ENCODE results near the gene LY9. TPM values are rescaled to one million over a fixed set of nuclear protein-coding genes. Genes with fewer than 3 reads are reported as not detected.

The LY9 gene
- polyA plus RNA-seq, 3 donors = 1.4 to 2.7 (median 1.7) TPM

GRCh38 chr1:160855181-160855981, 59.4 kb downstream of the LY9 start:
- Histone ChIP-seq H3K36me3 (replicated peaks in 1 of 2; ENCODE audit: control insufficient read depth in 1 of 2, insufficient read depth in 2 of 2, low read length in 2 of 2) (peaks cover 31 to 56% of the 10 kb centered on the region in 2 donors), H2AFZ (ENCODE audit: insufficient read depth, low read depth, low read length, poor library complexity, severe bottlenecking) (no peak overlapping the region), H4K20me1 (ENCODE audit: insufficient read depth, low read length) (peaks cover 60% of the 10 kb centered on the region), H3K9ac (ENCODE audit: insufficient read depth, low read length, poor library complexity, severe bottlenecking) (no peak overlapping the region), H3K27ac (ENCODE audit: low read depth in 1 of 2, low read length in 2 of 2) (no peak overlapping the region), H3K9me3 (replicated peaks in 1 of 2; ENCODE audit: control insufficient read depth in 1 of 2, insufficient read depth in 1 of 2, low read length in 2 of 2) (no peaks in the 10 kb centered on the region), H3K4me2 (replicated peaks; ENCODE audit: extremely low read depth, low read length, poor library complexity, severe bottlenecking) (no peak overlapping the region), H3K79me2 (ENCODE audit: insufficient read depth, low read length) (peaks cover 92% of the 10 kb centered on the region), H3K4me3 (replicated peaks in 1 of 3; ENCODE audit: low read depth in 2 of 3, low read length in 3 of 3) (no peak overlapping the region), H3K4me1 (ENCODE audit: control insufficient read depth in 1 of 2, insufficient read depth in 2 of 2, low read length in 2 of 2) (peaks cover 40 to 51% of the 10 kb centered on the region in 2 donors), H3K27me3 (ENCODE audit: control insufficient read depth in 2 of 2, insufficient read depth in 2 of 2, low read length in 2 of 2) (no peaks in the 10 kb centered on the region)
- H3K4me1 Mint-ChIP-seq = peaks cover 25% of the 10 kb centered on the region
- H3K27ac Mint-ChIP-seq = no peak overlapping the region
- peaks cover 19 to 35% of the 10 kb centered on the region in 2 donors for H3K36me3 Mint-ChIP-seq
- intact Hi-C loops (cut with micrococcal nuclease) = no loop called here
- H3K4me3 Mint-ChIP-seq = no peak overlapping the region
- 23% methylated on average over 8 of the region's 9 CpGs for WGBS (ENCODE audit: insufficient coverage)
- H3K27me3 Mint-ChIP-seq (ENCODE audit: low read depth in 3 of 3) = peaks cover 0 to 3% (median 0%) of the 10 kb centered on the region in 3 donors
- TF ChIP-seq CTCF (IDR thresholded peaks at IDR 0.05) = no peak
- DNase-seq = no peak
- peaks cover 0 to 5% (median 1%) of the 10 kb centered on the region in 7 donors for H3K9me3 Mint-ChIP-seq

- peaks cover 0 to 3% (median 0%) of the 10 kb centered on the region in 3 donors for H3K27me3 Mint-ChIP-seq (ENCODE audit: low read depth in 3 of 3)
- peaks cover 0 to 5% (median 2%) of the 10 kb centered on the region in 7 donors for H3K9me3 Mint-ChIP-seq
- Histone ChIP-seq H3K27ac (ENCODE audit: low read depth in 1 of 2, low read length in 2 of 2) (peak overlapping the region; percentile 4 to 77), H4K20me1 (ENCODE audit: insufficient read depth, low read length) (peaks cover 34% of the 10 kb centered on the region), H3K36me3 (replicated peaks in 1 of 2; ENCODE audit: control insufficient read depth in 1 of 2, insufficient read depth in 2 of 2, low read length in 2 of 2) (peaks cover 28 to 42% of the 10 kb centered on the region in 2 donors), H3K9ac (ENCODE audit: insufficient read depth, low read length, poor library complexity, severe bottlenecking) (no peak overlapping the region), H3K27me3 (ENCODE audit: control insufficient read depth in 2 of 2, insufficient read depth in 2 of 2, low read length in 2 of 2) (no peaks in the 10 kb centered on the region), H3K79me2 (ENCODE audit: insufficient read depth, low read length) (peaks cover 80% of the 10 kb centered on the region), H2AFZ (ENCODE audit: insufficient read depth, low read depth, low read length, poor library complexity, severe bottlenecking) (peak overlapping the region; percentile 8), H3K9me3 (replicated peaks in 1 of 2; ENCODE audit: control insufficient read depth in 1 of 2, insufficient read depth in 1 of 2, low read length in 2 of 2) (no peaks in the 10 kb centered on the region), H3K4me1 (ENCODE audit: control insufficient read depth in 1 of 2, insufficient read depth in 2 of 2, low read length in 2 of 2) (peaks cover 67 to 77% of the 10 kb centered on the region in 2 donors), H3K4me2 (replicated peaks; ENCODE audit: extremely low read depth, low read length, poor library complexity, severe bottlenecking) (peak overlapping the region; percentile 57), H3K4me3 (replicated peaks in 1 of 3; ENCODE audit: low read depth in 2 of 3, low read length in 3 of 3) (peak overlapping the region in 1 of 3 experiments; percentile 43)
- peaks cover 50% of the 10 kb centered on the region for H3K4me1 Mint-ChIP-seq
- TF ChIP-seq CTCF (IDR thresholded peaks at IDR 0.05) = no peak
- 35% methylated on average over 2 of the region's 4 CpGs for WGBS (ENCODE audit: insufficient coverage)
- peaks cover 16 to 17% of the 10 kb centered on the region in 2 donors for H3K36me3 Mint-ChIP-seq
- H3K4me3 Mint-ChIP-seq = peak overlapping the region; percentile 42 to 85
- peak overlapping the region in 6 of 7 donors; percentile 68 to 94 (median 90) for H3K27ac Mint-ChIP-seq
- intact Hi-C loops (cut with micrococcal nuclease) = no loop called here
- peak in 2 of 3 donors; percentile 26 to 47 for DNase-seq
Measured at GRCh38 chr1:160858097-160858496, 62.1 kb downstream of the LY9 start.

All from CD14-positive monocyte (primary cell).